Measurements from ENCODE around the gene TP53I11.

Gene TP53I11

DNA sequence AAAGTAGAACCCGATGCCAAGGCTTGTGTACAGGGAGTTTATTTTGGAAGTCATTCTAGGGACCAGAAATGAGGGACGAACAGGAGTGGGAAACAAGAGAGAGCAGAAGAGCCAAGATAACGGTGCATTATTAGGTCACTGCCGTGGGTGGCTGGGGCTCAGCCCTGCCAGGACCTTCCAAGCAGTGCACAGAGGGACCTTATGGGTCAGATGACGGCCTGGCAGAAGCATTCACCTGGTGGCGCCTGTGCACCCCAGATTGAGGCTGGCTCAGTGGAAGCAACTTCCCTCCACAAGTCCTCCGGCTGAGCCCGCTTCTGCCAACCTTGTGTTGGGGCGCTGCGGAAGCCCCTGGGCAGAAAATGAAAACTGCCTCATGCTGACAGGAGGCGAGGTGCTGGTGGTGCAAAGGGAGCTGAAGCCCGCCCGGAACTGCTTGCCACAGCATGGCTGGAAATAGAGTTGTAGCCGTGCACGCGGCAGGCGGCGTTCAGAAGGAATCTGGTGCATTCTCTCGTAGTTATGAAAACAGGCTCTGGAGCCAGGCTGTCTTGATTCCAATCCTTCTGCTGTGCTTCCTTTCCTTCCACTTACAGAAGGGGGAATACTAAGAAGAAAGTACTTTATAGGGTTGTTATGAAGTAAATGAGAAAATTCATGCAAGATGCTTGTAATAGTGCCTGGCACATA lies 22.2 kb upstream of the TP53I11 start:
- TF ChIP-seq GATA1 (IDR thresholded peaks at IDR 0.05; ENCODE audit: low read depth, low read length) (no peak), POLR2A (IDR thresholded peaks at IDR 0.05; ENCODE audit: low read length) (no peak)
- no peak for DNase-seq

DNA sequence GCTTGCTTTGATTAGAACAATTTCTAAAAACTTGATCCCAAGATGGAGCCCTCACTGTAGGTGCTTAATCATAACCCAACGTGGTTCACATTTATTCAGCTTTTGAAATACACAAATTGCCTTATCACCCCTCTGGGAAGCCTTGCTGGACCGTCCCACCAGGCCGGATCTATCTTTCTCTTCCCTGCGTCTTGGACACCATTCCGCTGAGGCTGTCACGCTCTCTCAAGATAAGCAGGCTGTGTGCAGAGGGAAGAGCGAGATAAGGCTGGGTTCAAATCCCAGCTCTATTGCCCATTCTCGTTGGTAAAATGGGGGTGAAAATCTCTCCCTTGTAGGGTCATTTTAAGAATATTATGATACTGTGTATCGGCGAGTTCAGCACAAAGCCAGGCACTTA lies 20.5 kb upstream of the TP53I11 start:
- TF ChIP-seq GATA1 (IDR thresholded peaks at IDR 0.05; ENCODE audit: low read depth, low read length), result no peak
- TF ChIP-seq POLR2A (IDR thresholded peaks at IDR 0.05; ENCODE audit: low read length), result no peak
- peak; percentile 15 to 29 for DNase-seq

DNA sequence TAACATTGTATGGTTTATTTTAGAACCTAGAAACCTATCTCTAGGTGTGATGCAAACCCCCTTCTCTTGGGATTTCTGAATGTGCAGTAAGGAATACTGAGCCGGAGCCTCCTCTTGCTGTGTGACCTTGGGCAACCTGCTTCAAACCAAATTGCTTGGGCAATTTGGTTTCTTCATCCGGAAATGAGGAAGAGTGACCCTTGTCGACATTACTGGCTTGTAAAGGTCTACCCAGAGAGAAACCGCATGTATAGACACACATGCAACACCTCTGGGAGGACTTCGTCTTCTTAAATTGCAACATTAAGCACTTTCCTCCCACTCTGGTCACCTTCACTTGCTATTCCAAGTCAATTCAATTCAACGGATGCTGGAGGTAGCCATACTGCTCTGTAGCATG lies 19.6 kb upstream of the TP53I11 start:
- TF ChIP-seq POLR2A (IDR thresholded peaks at IDR 0.05; ENCODE audit: low read length), result no peak
- TF ChIP-seq GATA1 (IDR thresholded peaks at IDR 0.05; ENCODE audit: low read depth, low read length), result no peak
- DNase-seq, result no peak

- TF ChIP-seq POLR2A (IDR thresholded peaks at IDR 0.05; ENCODE audit: low read length), result no peak
- no peak for TF ChIP-seq GATA1 (IDR thresholded peaks at IDR 0.05; ENCODE audit: low read depth, low read length)
- no peak for DNase-seq
Measured at GRCh38 chr11:44969651-44970252, 19.1 kb upstream of the TP53I11 start.

DNA sequence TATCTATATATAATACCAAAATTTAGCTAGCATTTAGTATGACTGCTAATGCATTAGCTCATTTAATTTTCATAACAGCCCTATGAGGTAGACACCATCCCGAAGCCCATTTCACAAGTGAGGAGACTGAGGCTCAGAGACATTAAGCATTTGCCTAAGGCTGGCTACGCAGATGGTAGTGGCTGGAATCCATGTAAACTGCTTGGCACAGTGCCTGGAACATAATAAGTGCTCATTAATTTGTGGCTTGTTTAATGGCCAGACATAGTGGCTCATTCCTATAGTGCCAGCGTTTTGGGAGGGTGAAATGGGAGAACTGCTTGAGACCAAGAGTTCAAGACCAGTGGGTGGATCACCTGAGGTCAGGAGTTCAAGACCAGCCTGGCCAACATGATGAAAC lies 17.8 kb upstream of the TP53I11 start:
- no peak for DNase-seq
- TF ChIP-seq GATA1 (IDR thresholded peaks at IDR 0.05; ENCODE audit: low read depth, low read length) (no peak), POLR2A (IDR thresholded peaks at IDR 0.05; ENCODE audit: low read length) (no peak)

DNA sequence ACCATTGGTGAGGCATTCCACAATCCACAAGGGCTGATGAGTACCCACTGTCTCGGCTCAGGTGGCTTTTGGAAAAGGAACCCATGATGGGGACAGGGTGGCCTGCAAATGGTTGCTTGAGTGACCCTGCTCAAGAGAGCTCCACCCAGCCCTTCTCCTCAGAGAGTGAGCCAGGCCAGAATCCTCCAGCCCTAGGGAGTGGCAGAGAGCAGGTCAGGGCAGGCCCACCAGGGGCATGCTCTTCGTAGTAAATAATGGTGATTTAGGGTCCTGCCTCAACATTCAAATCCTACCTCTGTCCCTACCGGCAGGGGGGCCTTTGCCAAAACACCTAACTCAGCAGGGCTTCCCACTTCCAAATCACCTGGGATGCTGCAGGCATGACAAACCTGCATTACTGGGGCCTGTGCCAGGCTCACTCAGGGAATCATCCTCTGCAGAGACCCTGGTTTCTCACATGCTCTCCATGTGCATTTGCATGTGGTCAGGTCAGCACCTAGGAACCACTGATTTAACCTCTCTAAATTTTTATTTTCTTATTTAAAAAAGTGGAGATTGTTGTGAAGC lies 17.3 kb upstream of the TP53I11 start:
- DNase-seq, result no peak
- TF ChIP-seq GATA1 (IDR thresholded peaks at IDR 0.05; ENCODE audit: low read depth, low read length) (no peak), POLR2A (IDR thresholded peaks at IDR 0.05; ENCODE audit: low read length) (no peak)

- DNase-seq, result no peak
- no peak for TF ChIP-seq GATA1 (IDR thresholded peaks at IDR 0.05; ENCODE audit: low read depth, low read length)
- TF ChIP-seq POLR2A (IDR thresholded peaks at IDR 0.05; ENCODE audit: low read length), result no peak
Measured at GRCh38 chr11:44966694-44967093, 16.0 kb upstream of the TP53I11 start.

- TF ChIP-seq GATA1 (IDR thresholded peaks at IDR 0.05; ENCODE audit: low read depth, low read length) (no peak), POLR2A (IDR thresholded peaks at IDR 0.05; ENCODE audit: low read length) (no peak)
- no peak for DNase-seq
Measured at GRCh38 chr11:44964526-44965209, 14.0 kb upstream of the TP53I11 start.

DNA sequence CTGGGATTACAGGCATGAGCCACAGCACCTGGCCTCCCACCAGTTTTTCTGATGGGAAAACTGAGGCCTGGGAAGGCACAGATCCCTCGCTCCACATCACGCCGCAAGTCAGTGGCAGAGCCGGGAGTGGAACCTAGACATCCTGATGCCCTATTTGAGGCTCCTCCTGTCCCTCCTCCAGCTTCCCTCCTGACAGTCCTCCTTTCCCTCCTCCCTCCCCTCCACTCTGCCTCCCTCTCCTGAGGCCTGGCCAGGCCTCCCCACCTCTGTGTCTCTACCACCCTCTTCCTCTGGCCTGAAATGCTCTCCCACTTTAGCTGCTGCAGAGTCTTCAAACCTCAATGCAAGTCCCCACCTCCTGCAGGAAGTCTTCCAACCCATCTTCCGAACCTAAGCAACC lies 13.3 kb upstream of the TP53I11 start:
- TF ChIP-seq GATA1 (IDR thresholded peaks at IDR 0.05; ENCODE audit: low read depth, low read length), result no peak
- TF ChIP-seq POLR2A (IDR thresholded peaks at IDR 0.05; ENCODE audit: low read length), result no peak
- no peak for DNase-seq

DNA sequence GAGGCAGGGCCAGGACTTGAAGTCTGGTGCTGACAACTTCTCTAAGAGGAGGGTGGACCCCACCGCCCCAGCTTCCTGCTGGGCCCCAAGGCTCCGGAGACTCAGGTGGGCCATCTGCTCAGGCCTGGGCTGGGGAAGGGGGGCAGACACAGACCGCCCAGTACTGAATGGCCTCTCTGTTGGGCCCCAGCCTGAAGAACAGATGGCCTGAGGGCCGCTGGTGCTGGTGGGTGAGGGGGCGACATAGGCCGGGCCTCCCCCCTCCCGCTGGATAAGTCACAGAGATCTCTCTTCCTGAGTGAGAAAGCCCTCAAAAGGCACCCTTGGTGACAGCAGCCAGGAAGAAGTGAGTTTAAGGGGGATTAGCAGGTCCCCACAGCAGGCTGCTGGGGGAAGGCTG lies 12.5 kb upstream of the TP53I11 start:
- DNase-seq, result no peak
- no peak for TF ChIP-seq GATA1 (IDR thresholded peaks at IDR 0.05; ENCODE audit: low read depth, low read length)
- TF ChIP-seq POLR2A (IDR thresholded peaks at IDR 0.05; ENCODE audit: low read length), result no peak

GRCh38 chr11:44962464-44962863 lies 11.8 kb upstream of the TP53I11 start:
- TF ChIP-seq GATA1 (IDR thresholded peaks at IDR 0.05; ENCODE audit: low read depth, low read length) (no peak), POLR2A (IDR thresholded peaks at IDR 0.05; ENCODE audit: low read length) (no peak)
- no peak for DNase-seq

- TF ChIP-seq POLR2A (IDR thresholded peaks at IDR 0.05; ENCODE audit: low read length) (no peak), GATA1 (IDR thresholded peaks at IDR 0.05; ENCODE audit: low read depth, low read length) (no peak)
- no peak for DNase-seq
Measured at GRCh38 chr11:44960200-44960845, 9.6 kb upstream of the TP53I11 start.

GRCh38 chr11:44959064-44959463 lies 8.4 kb upstream of the TP53I11 start:
- no peak for DNase-seq
- TF ChIP-seq POLR2A (IDR thresholded peaks at IDR 0.05; ENCODE audit: low read length) (no peak), GATA1 (IDR thresholded peaks at IDR 0.05; ENCODE audit: low read depth, low read length) (no peak)
